NCI-H128 (cell line): Measurements from ENCODE around the gene CHRM1.

ENCODE experiments used
- DNase-seq: peaks from one replicate; lab custom pipeline; 2025; ENCODE audit not compliant: unreplicated experiment; lab: John Stamatoyannopoulos, UW

CHRM1 gene

DNA sequence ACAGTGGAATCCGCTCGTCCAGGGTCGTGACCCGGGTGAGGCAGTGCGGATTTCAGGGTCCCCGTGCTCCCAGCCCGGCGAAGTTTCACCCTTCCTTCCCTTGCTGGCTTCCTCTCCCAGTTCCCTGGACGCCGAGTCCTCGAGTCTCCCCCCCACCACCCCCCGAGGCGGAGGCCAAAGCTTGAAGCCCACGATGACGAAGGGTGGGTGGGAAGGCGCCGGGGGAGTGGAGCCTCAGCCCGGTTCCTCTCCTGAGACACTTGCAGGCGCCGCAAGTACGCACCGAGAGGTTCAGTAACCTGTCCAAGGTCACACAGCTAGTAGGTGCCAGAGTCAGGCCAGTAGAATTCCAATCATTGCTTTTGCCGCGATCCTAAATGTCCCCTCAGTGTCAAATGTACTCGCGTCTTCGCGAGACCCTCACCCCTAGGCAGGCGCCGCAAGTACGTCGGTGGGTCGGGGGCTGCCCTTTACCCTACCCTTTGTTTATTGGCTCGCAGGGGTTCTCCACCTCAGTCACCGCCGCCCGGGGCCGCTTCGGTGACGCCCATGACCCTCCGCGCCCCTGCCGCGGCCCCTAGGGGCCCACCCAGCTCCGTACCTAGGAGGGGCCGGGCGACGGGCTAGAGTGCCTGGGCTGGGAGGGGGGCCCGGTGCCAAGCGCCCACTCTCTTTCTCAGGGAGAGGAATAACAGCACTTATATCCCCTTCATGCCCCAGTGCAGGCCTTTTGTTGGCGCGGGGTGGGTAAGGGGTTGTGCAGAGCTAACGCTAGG lies 5.7 kb upstream of the CHRM1 start:
- no peak for DNase-seq

DNA sequence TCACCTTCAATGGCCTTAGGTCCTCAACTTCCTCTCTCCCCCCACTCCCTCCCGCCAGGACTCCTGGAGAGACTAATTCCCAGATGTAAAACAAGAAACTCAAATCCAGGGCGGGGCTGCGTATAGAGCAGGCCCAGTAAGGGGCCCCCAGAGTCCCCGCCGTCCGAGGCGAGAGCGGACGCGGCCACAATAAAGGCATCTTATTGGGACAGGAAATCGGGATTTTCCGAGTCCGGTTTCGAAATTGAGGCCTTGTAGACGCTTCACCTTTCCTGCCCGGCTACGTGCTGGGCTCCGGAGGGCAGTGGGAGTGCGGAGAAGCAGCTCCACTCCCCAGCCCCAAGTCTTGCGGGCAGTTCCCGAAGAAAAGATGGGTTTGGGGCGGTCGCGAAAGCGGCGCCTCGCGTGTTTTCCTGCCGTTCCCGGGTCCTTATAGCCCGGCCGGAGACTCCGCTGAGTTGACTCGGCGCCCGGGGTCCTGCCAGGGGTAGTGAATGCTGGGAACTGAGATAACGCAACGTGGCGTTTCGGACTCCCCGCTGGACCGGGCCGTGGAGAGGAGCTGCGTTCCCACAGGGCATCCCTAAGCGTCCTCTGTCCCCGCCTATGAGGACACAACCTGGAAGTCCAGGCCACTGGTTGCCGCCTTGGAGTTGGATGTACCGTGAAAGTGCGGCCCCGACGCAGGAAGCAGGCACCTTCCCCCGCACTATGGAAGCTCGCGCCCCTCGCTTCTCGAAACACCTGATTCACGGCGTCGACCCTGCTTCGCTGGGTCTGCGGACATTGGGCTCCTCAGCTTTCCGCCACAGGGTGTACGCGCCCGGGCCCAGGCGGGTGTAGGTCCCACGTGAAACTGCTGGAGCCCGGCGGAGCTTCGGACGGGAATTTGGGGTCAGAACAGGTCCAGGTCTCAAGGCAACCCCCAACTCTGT lies 4.8 kb upstream of the CHRM1 start:
- no peak for DNase-seq

DNA sequence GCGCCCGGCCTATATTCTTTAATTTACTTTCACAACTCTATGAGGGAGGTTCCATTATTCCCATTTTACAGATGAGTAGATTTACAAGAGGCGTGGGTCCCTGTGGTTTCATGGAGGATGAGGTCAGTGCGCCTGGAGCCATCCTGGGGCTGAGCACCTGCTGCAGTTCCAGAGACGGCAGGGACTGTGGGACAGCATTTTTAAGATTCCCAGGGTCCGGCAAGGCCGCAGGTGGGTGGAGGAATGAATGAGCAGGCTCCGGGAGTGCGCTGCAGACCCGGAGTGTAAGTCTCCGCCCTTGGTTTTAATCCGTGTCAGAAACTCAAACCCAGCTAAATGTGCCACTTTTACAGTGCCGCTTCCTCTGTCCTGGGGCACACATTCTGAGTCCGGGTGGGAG lies 4.1 kb upstream of the CHRM1 start:
- no peak for DNase-seq

DNA sequence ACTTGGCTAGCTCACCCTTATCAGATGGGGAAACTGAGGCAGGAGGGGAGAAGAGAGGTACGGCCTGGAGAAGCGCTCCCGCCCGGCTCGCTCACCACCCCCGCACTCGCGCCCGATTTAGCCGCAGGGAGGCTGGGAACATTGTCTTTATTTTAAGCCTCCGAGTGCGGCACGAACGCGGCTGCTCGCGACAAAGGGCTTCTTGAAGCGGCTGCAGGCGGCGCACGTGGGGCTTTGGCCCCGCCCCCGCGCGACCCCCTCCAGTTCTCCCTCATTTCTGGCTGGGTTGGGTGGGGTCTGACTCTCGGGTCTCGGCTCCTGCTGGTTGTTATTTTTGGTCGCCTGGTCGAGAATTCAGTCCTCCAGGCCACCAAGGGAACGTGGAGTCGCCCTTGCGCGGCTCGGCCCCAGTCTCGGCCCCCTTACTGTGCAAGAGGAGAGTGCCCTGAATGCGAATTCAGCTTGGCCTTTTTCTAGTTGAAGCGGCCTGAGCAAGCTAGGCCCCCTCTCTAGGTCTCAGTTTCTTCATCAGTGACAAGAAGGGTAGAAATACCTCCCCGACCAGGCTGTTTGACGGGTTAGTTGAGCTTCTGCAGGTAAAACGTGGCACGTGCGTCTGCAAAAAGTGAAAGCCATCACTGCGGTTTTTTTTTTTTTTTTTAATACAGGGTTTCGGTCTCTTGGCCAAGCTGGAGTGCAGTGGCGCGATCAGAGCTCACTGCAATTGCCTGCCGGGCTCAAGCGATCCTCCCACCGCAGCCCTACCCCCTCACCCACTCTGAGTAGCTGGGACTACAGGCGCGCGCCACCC lies 2.6 kb upstream of the CHRM1 start:
- DNase-seq, result no peak

DNA sequence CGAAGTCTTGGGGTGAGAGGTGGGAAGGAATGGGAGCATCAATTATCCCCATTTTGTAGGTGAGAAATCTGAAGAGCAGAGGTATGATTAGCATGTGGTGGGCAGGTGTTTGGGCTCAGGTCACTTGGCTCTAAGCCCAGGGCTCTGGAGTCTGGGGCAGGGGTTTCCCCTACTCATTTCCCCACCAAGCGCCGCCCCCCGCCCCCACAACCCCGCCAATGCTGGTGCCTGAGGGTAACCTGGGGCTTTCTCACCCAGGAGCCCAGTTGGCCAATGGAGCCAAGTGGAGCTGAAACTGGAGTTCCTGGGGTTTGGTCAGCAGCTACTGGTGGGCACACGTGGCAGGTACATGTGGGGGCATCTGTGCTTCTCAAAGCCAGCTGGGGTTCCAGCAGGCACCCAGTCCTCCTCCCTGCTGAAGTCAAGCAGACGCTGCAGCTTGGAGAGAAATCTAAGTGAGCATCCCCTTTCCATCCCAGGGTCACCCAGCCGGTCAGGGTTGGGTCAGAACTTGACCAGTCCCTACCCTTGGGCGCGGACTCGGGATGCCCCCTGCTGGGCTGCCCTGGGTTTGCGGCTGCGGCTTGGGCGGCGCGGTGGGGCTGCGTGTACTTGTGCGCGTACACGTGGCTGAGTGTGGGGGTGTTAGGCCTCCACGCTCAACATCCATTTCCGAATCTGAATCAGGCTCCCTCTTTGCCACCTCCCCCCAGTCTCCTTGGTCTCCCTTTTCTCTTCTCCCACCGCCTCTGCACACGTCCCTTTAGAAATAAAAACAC lies 1.7 kb upstream of the CHRM1 start:
- no peak for DNase-seq

DNA sequence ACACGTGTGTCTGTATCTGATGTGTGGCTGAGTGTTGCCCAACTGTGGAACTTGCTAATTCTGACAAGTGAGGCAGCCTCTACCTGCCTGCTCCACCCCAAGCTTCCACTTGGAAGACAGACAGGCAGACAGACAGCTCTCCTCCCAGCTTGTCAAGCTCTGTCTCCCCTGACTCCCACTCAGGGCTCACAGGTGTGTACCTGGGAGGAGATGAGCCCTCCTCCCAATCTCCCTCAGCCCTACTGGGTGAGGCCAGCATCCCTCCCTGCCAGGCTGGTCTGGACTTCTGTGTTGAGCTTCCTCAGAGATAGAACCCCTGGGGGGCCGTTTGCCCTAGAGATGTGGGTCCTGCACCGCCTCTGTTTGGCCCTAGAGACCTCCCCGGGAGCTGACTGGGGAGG lies 1.0 kb upstream of the CHRM1 start:
- no peak for DNase-seq

DNA sequence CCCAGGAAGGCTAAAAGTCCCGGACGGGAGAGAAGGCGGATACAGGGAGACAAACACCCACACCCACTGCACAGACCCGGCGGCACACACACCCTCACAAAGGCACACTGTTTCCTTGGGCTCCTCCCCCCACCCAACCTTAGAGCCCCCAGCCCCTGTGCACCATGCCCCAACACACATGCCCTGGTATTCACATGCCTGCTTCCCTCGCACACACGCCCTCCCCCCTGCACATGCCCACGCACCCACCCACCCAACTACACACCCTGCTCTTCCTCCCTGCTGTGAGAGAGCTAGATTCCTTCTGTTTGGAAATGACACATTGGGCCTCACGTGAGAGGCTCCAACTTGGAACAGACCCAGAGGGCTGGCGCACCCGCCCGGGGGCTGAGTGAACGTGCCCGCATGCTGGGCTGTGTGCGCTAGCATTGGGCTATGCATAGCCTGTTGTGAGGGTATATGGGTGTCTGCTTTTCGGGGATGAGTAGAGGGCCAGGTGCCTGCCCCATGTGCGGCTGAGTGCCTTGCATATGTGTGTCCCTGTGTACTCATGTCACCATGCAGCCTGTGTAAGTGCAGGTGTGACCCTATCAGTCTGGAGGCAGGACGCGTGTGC lies 518 bp upstream of the CHRM1 start:
- DNase-seq, result no peak

DNA sequence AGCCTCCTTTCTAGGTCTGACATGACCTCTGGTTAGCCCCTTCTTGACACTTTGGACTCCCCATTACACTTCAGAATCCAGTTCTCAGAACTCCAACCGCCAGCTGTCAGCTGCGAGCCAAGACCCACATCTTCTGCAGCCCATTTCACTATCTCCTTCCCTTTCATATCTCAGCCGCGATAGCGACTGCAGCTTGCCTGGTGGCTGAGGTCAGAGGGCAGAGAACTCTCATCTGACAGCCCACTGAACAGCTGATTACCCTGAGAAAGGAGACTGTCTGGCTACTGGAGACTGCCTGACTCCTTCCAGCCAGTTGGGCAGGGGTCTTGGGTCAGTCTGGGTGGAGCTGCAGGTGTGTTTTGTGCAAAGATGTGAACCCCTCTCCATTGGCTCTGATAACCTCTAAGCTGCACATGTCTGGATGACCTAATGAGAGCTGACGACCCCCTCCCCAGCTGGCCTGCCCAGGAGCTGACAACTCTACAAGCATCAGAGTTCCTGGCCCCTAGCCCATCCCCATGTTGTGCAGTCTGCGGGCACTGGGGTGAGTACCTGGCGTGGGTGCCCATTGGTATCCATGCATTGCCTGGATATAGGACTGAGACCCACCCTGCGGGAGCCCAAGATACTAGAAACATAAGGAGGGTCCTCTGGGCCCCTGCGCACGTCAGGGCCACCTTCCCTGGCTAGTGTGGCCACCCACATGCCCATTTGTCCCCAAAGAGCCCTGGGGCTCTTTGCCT lies 1.1 kb downstream of the CHRM1 start:
- DNase-seq, result no peak

DNA sequence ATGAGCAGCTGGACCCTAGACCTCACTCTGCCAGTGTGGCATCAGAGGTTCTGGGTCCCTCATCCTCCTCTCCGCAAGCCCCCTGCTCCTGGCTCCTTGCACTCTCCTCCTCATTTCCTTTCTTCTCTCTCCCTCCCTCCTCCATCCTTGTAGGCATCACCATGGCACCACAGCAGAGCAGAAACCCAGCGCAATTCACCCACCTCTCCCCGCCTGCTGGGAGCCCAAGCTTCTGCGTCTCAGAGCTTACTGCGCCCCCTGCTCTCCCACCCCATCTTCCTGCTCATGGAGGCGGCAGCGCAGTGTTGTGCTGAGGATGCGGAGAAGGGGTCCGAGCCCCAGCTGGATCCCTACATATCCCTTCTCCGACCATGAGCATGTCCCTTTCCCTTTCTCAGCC lies 1.7 kb downstream of the CHRM1 start:
- DNase-seq, result no peak

DNA sequence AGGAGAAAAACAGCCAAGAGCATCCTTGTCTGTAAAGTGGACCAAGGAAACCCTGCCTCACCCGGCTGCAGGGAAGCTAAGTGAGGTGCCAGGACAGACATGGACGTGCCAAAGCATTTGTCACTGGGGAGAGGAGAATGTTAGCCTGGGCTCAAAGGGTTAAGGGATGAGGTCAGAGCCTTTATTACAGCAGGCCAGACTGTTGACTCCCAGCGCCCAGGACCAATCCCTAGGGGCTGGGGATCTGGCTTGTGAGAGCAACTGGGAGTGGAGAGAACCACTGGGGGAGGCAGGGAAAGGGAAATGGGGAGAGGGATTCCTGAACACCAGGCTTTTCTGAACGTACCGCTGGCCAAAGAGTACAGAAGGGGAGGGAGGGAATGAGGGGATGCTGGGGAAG lies 2.6 kb downstream of the CHRM1 start:
- no peak for DNase-seq

DNA sequence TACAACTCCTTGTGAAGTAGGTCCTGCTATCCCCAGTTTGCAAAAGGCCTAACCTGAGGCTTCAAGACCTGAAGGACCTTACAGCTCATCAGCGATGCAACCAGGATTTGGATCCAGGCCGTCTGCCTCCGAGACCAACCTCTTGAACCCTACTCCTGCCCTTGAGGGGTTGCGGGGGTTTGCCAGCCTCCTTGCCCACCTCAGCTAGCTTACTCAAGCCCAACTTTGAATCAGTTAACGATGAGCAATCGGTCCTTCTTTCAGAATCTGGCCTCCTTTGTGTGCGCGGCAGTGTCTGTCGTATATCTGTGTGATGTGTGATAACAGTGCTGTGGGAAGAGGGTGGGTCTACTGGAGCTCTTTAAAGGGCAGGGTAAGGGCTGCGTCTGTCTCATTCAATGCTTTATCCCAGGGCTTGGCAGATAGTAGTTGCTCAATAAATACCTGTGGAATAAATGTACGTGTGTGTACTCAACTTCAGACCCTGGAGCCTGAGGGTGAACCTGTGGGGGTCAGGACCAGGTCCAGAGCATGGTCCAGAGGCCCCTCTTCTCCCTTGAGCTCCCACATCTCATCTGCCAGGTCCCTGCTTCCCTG lies 3.2 kb downstream of the CHRM1 start:
- no peak for DNase-seq

DNA sequence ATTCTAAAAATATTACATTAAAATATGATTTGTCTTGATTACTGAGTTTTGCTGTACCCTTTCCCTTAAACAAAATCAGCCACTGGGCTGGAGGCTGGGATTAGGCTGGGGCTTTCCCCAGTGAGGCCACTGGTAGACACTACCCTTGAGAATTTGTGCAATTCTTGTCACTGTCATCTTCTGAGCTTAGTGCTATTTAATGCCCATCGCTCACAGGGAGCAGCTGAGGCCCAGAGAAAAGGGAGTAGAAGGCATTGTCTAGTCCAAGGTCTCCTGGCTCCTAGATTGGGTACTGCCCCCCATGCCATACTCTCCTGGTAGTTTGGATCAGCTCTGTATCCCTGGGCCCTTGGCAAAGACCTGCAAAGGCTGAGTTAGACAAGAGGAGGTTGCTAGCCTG lies 6.7 kb downstream of the CHRM1 start:
- DNase-seq, result no peak

DNA sequence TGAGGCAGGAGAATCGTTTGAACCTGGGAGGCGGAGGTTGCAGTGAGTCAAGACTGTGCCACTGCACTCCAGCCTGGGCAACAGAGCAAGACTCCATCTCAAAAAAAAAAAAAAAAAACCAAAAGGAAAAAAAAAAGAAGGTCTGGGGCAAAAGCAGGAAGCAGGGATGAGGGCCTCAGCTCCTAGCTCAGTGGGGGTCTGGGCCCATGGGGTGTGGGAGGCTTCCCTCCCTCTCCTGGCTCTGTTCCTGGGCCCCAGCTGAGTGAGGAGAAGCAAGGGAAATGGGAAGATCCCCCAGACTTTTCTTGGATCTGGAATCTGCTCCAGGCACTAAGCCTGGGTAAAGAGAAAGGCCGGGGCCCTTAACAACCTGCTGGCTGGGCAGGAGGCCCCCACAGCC lies 8.9 kb downstream of the CHRM1 start:
- DNase-seq, result no peak

DNA sequence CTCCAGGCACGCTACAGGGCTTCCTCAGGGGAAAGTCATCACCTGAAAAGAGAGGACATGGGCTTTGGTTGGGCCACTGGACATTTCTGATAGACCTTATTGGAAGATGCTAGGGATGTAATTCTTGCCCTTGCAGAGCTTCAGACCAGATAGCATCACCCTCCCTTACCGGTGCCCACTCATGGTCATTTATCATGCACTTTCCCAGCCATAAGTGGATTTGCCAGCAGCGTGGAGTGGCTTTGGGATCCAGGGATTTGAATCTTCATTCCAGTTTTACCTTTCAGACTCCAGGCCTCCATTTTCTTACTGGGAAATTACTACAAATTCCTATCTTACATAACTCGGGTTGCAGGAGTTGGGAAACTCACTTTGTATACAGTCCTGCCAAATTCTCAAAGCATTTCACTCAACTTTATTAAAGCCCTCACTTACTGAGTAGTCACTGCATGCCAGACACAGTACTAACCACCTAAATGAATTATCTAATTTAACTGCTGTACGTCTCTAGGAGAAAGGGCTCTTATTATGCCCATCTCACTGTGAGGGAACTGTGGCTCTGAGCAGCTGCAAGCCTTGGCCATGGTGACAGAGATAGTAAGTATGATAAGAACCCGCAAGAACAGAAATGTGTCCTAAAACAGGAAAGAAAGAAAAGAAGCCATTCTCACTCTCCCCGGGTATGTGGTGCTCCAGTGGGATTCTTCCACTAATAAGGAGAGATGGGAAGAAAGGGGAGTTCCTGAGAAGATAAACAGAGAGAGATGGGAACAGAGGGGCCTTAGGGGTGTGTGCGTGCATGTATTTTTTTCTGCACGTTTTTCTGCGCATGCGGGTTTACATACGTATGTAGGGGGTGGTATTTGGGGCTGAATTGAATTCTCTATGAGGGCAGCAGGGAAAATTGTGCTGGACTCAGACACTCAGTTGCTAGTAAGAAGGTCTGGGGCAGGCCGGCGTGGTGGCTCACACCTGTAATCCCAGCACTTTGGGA lies 9.7 kb downstream of the CHRM1 start:
- no peak for DNase-seq

DNA sequence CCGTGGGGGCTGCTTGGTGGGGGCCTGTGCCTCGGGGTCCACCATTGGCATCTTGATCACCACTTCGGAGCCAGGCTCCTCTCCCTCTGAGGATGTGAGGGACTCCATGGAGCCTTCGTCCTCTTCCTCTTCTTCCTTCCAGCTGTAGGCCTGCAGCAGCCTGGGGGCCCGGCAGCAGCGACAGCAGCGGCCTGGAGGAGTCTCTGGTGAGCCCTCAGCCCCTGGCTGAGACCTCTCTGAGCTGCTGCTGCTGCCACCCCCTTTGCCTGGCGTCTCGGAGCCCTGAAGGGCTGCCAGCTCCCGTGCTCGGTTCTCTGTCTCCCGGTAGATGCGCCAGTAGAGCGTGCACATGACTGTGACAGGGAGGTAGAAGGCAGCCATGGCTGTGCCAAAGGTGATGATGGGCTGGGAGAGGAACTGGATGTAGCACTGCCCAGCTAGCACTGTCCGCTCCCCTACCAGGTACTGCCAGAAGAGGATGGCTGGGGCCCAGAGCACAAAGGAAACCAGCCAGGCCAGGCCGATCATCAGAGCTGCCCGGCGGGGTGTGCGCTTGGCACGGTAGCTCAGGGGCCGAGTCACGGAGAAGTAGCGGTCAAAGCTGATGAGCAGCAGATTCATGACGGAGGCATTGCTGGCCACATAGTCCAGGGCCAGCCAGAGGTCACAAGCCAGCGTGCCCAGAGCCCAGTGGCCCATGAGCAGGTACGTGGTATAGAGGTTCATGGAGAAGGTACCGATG lies 10.9 kb downstream of the CHRM1 start:
- DNase-seq, result no peak

DNA sequence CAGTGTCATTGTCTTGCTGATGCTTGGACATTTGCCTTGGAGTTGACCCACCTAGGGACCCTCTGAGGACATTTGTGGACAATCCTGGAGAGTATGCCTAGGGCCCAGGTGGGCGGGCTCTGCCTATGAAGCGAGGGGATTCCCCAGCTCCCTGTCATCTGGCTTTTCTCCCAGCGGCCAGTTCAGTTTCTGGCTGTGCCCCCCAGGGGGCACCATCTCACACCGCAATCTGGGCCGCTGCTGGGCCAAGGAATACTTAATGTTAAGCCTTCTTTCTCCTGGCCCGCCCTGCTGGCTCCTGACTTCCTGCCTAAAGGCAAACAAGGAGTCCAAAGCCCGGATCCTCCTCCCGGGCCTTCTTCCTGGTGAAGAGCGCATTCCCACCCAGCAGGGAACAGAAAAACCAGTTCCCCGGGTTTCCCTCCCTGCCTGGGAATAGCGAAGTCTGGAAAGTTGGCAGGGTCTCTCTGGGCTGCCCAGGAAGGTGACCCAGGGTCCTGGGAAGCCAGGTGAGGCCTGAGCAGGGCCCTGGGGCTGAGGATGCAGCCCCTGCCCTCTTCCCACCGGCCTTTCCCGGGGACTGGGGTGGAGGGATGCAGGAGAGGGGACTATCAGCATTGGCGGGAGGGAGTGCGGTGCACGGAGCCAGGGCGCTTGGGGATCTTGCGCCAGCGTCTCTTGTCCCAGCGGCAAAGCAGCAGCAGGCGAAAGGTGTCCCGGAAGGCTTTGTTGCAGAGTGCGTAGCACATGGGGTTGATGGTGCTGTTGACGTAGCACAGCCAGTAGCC lies 11.9 kb downstream of the CHRM1 start:
- DNase-seq, result no peak
